ENCODE measurements around the gene SORL1. TPM values are rescaled to one million over a fixed set of nuclear protein-coding genes. Genes with fewer than 3 reads are reported as not detected.
"Not testable (repeated sequence)": the region's sequence is repeated elsewhere in the genome, so short reads cannot be mapped to it uniquely, and the experiment has no call there.

The SORL1 gene
- total and polyA plus RNA-seq, 2 of the 8 experiments (the other 6 are each of a cell fraction or from before 2014, with no cell fraction given): 38.1 to 65.5 TPM

GRCh38 chr11:121481484-121482230 is 29.5 kb downstream of the SORL1 start:
- not testable (repeated sequence) for H4K20me1 ChIP-seq (replicated peaks in 1 of 2; ENCODE audit: control insufficient read depth in 1 of 2, insufficient read depth in 2 of 2, low read length in 2 of 2); DNase-seq (ENCODE audit: low read depth in 1 of 2, low spot score in 2 of 2); H2BK120ac ChIP-seq (replicated peaks; ENCODE audit: low read depth, low read length); H3K14ac ChIP-seq (ENCODE audit: insufficient read length); H2AFZ ChIP-seq (ENCODE audit: low read length); H3K4me2 ChIP-seq (ENCODE audit: insufficient read depth in 1 of 2, low read depth in 2 of 2, low read length in 2 of 2); H3K9ac ChIP-seq (replicated peaks in 1 of 4; ENCODE audit: extremely low read depth in 1 of 4, low read depth in 3 of 4, low read length in 3 of 4); H3K56ac ChIP-seq (replicated peaks; ENCODE audit: insufficient read length, low read depth, low read length); FAIRE-seq; H4K5ac ChIP-seq (ENCODE audit: insufficient read length, low read depth, low read length); H3K36me3 ChIP-seq (ENCODE audit: control insufficient read depth in 2 of 4, insufficient read depth in 4 of 4, low read length in 3 of 4); H3K4ac ChIP-seq (replicated peaks; ENCODE audit: insufficient read length, low read depth, low read length); H3K23me2 ChIP-seq (ENCODE audit: low read depth, low read length); H2BK15ac ChIP-seq (ENCODE audit: low read length); H3K27ac ChIP-seq (ENCODE audit: low read depth, low read length); H3K4me3 ChIP-seq (ENCODE audit: extremely low read depth in 1 of 4, insufficient read depth in 2 of 4, low read depth in 3 of 4, low read length in 4 of 4); H3K27me3 ChIP-seq (replicated peaks in 1 of 4; ENCODE audit: control insufficient read depth in 3 of 4, extremely low read depth in 1 of 4, insufficient read depth in 3 of 4, low read length in 3 of 4); H4K8ac ChIP-seq (ENCODE audit: extremely low read depth, insufficient read depth, low read length); H3K9me3 ChIP-seq (ENCODE audit: insufficient read depth in 2 of 2, low read depth in 1 of 2, low read length in 1 of 2)
- Histone ChIP-seq H3K4me1 (replicated peaks in 1 of 4; ENCODE audit: control insufficient read depth in 3 of 4, insufficient read depth in 4 of 4, low read length in 3 of 4) (peaks cover 14 to 28% (median 27%) of the 10 kb centered on the region in 4 experiments), H3K23ac (ENCODE audit: insufficient read length) (peak overlapping the region; percentile 59), H2AK5ac (ENCODE audit: low read depth, low read length) (peak overlapping the region; percentile 77; the same call in 1 of the 2 replicates), H2BK12ac (ENCODE audit: low read depth, low read length) (0 out of 2 replicates have a peak overlapping the region, but pooled peaks have one; percentile 86), H3K79me1 (ENCODE audit: low read depth, low read length) (peaks cover 13% of the 10 kb centered on the region), H4K91ac (replicated peaks; ENCODE audit: insufficient read length, low read length) (peak overlapping the region; percentile 37), H3K18ac (ENCODE audit: extremely low read depth, low read length) (peak overlapping the region; percentile 63; the same call in 1 of the 2 replicates), H3K79me2 (ENCODE audit: control insufficient read depth in 1 of 2, insufficient read depth in 2 of 2, low read length in 2 of 2) (peaks cover 0 to 36% of the 10 kb centered on the region in 2 experiments; a peak in 2 of 4 replicates), H2BK20ac (ENCODE audit: low read length) (0 out of 2 replicates have a peak overlapping the region, but pooled peaks have one; percentile 6), H2BK5ac (ENCODE audit: low read depth, low read length) (peak overlapping the region; percentile 20; the same call in 1 of the 2 replicates)
- POLR2A ChIA-PET (ENCODE audit: partially characterized antibody): interaction anchor here (1.0 kb wide), 1 partner anchor 9 kb away, joined by 3 read pairs; no protein-coding TSS in a partner anchor
- CTCF ChIA-PET (ENCODE audit: partially characterized antibody): interaction anchor here (0.6 to 2.0 kb wide), 2 partner anchors 18 to 549 kb away, joined by 3 to 11 read pairs; no protein-coding TSS in a partner anchor
- 91% methylated on average over 2 of the region's 2 CpGs; no CpG with 5 or more reads in 1 of the 2 experiments for WGBS, 2 experiments (ENCODE audit: extremely low coverage in 1 of 2, insufficient coverage in 1 of 2, insufficient read length in 1 of 2, insufficient replicate concordance in 2 of 2, low coverage in 1 of 2, low lambda C conversion rate in 2 of 2, missing lambda C conversion rate in 1 of 2)

Data from H1 (cell line).